ENCODE measurements around the gene TNRC6B. TPM values are rescaled to one million over a fixed set of nuclear protein-coding genes. Genes with fewer than 3 reads are reported as not detected.
A peak's percentile ranks its signal among the peaks of the same experiment; 100 is the strongest.
"Not testable (repeated sequence)": the region's sequence is repeated elsewhere in the genome, so short reads cannot be mapped to it uniquely, and the experiment has no call there.

The TNRC6B gene
- total RNA-seq, 2 experiments from 2014 or later, result 65.1 to 65.2 TPM

- H3K4me3 Mint-ChIP-seq, POLR2A ChIA-PET, H3K27ac Mint-ChIP-seq, DNase-seq, H3K9me3 Mint-ChIP-seq, H3K27me3 Mint-ChIP-seq, CTCF ChIA-PET: not testable (repeated sequence)
- H3K4me1 Mint-ChIP-seq, result peaks cover 68% of the 10 kb centered on the region
- H3K36me3 Mint-ChIP-seq (ENCODE audit: low read depth), result peaks cover 31% of the 10 kb centered on the region
These were observed 45.3 kb downstream of the TNRC6B start for GRCh38 chr22:40222979-40223378.

- POLR2A ChIA-PET, result no interaction called here
- Mint-ChIP-seq H3K36me3 (ENCODE audit: low read depth) (peaks cover 30% of the 10 kb centered on the region), H3K4me3 (no peak overlapping the region), H3K9me3 (no peaks in the 10 kb centered on the region), H3K27ac (no peak overlapping the region), H3K27me3 (no peaks in the 10 kb centered on the region), H3K4me1 (peaks cover 55% of the 10 kb centered on the region)
- CTCF ChIA-PET, result no interaction called here
- DNase-seq, result no peak
These were observed 47.0 kb downstream of the TNRC6B start for GRCh38 chr22:40224702-40225101.

GRCh38 chr22:40226620-40227019, 48.9 kb downstream of the TNRC6B start:
- ChIA-PET CTCF (interaction anchor here (1.2 to 1.5 kb wide), 3 partner anchors 12 to 692 kb away, joined by 3 to 5 read pairs (median 3); no protein-coding TSS in a partner anchor), POLR2A (no interaction called here)
- Mint-ChIP-seq H3K9me3 (no peaks in the 10 kb centered on the region), H3K36me3 (ENCODE audit: low read depth) (peaks cover 26% of the 10 kb centered on the region), H3K4me1 (peaks cover 43% of the 10 kb centered on the region), H3K27ac (no peak overlapping the region), H3K4me3 (no peak overlapping the region), H3K27me3 (no peaks in the 10 kb centered on the region)
- DNase-seq, result no peak

GRCh38 chr22:40231618-40232313, 54.0 kb downstream of the TNRC6B start:
- ChIA-PET POLR2A (no interaction called here), CTCF (interaction anchor here (0.5 to 1.3 kb wide), 2 partner anchors 40 to 1226 kb away, joined by 3 read pairs; no protein-coding TSS in a partner anchor)

GRCh38 chr22:40232624-40233023, 54.9 kb downstream of the TNRC6B start:
- ChIA-PET CTCF (interaction anchor here (0.5 to 1.3 kb wide), 2 partner anchors 39 to 1226 kb away, joined by 3 read pairs; no protein-coding TSS in a partner anchor), POLR2A (no interaction called here)
- no peaks in the 10 kb centered on the region for H3K9me3 Mint-ChIP-seq

More at GRCh38 chr22:40231618-40232313, 54.0 kb downstream of the TNRC6B start:
- no peaks in the 10 kb centered on the region for H3K27me3 Mint-ChIP-seq
- H3K9me3 Mint-ChIP-seq, result no peaks in the 10 kb centered on the region
- H3K27ac Mint-ChIP-seq, result no peak overlapping the region
- H3K4me3 Mint-ChIP-seq, result no peak overlapping the region
- H3K4me1 Mint-ChIP-seq, result peaks cover 19% of the 10 kb centered on the region
- DNase-seq, result no peak
- H3K36me3 Mint-ChIP-seq (ENCODE audit: low read depth), result peaks cover 35% of the 10 kb centered on the region

GRCh38 chr22:40233886-40234285, 56.2 kb downstream of the TNRC6B start:
- ChIA-PET CTCF (interaction anchor here (0.7 kb wide), 1 partner anchor 17 kb away, joined by 3 read pairs; no protein-coding TSS in a partner anchor), POLR2A (no interaction called here)
- no peak for DNase-seq
- H3K27ac Mint-ChIP-seq, result no peak overlapping the region
- H3K36me3 Mint-ChIP-seq (ENCODE audit: low read depth), result peaks cover 40% of the 10 kb centered on the region
- no peak overlapping the region for H3K4me3 Mint-ChIP-seq
- no peaks in the 10 kb centered on the region for H3K27me3 Mint-ChIP-seq
- H3K4me1 Mint-ChIP-seq, result peaks cover 40% of the 10 kb centered on the region
- H3K9me3 Mint-ChIP-seq, result no peaks in the 10 kb centered on the region

More at GRCh38 chr22:40232624-40233023, 54.9 kb downstream of the TNRC6B start:
- Mint-ChIP-seq H3K4me3 (no peak overlapping the region), H3K36me3 (ENCODE audit: low read depth) (peaks cover 40% of the 10 kb centered on the region), H3K27me3 (no peaks in the 10 kb centered on the region), H3K4me1 (peaks cover 27% of the 10 kb centered on the region), H3K27ac (peak overlapping the region; percentile 54)
- DNase-seq, result no peak

- POLR2A ChIA-PET, result no interaction called here
- CTCF ChIA-PET, result no interaction called here
- DNase-seq, result no peak
- Mint-ChIP-seq H3K27ac (no peak overlapping the region), H3K4me1 (peaks cover 44% of the 10 kb centered on the region), H3K27me3 (no peaks in the 10 kb centered on the region), H3K36me3 (ENCODE audit: low read depth) (peaks cover 36% of the 10 kb centered on the region), H3K4me3 (no peak overlapping the region), H3K9me3 (no peaks in the 10 kb centered on the region)
These were observed 56.9 kb downstream of the TNRC6B start for GRCh38 chr22:40234658-40235057.

GRCh38 chr22:40235308-40235707, 57.6 kb downstream of the TNRC6B start:
- Mint-ChIP-seq H3K27ac (no peak overlapping the region), H3K4me3 (no peak overlapping the region), H3K4me1 (peaks cover 45% of the 10 kb centered on the region), H3K9me3 (no peaks in the 10 kb centered on the region), H3K36me3 (ENCODE audit: low read depth) (peaks cover 32% of the 10 kb centered on the region), H3K27me3 (no peaks in the 10 kb centered on the region)
- CTCF ChIA-PET, result no interaction called here
- POLR2A ChIA-PET, result no interaction called here
- no peak for DNase-seq

- CTCF ChIA-PET, result no interaction called here
- Mint-ChIP-seq H3K4me3 (no peak overlapping the region), H3K9me3 (no peaks in the 10 kb centered on the region), H3K27ac (no peak overlapping the region), H3K4me1 (peaks cover 54% of the 10 kb centered on the region), H3K36me3 (ENCODE audit: low read depth) (peaks cover 30% of the 10 kb centered on the region), H3K27me3 (no peaks in the 10 kb centered on the region)
- no peak for DNase-seq
- POLR2A ChIA-PET, result no interaction called here
These were observed 58.5 kb downstream of the TNRC6B start for GRCh38 chr22:40236131-40236665.

- H3K4me3 Mint-ChIP-seq, result no peak overlapping the region
- ChIA-PET POLR2A (no interaction called here), CTCF (no interaction called here)
- no peaks in the 10 kb centered on the region for H3K27me3 Mint-ChIP-seq
- no peak for DNase-seq
- H3K27ac Mint-ChIP-seq, result peak overlapping the region; percentile 58
- H3K36me3 Mint-ChIP-seq (ENCODE audit: low read depth), result peaks cover 29% of the 10 kb centered on the region
- peaks cover 62% of the 10 kb centered on the region for H3K4me1 Mint-ChIP-seq
- H3K9me3 Mint-ChIP-seq, result no peaks in the 10 kb centered on the region
These were observed 59.5 kb downstream of the TNRC6B start for GRCh38 chr22:40237241-40237640.

GRCh38 chr22:40237788-40238424, 60.2 kb downstream of the TNRC6B start:
- peak overlapping the region; percentile 48 for H3K27ac Mint-ChIP-seq
- no peaks in the 10 kb centered on the region for H3K27me3 Mint-ChIP-seq
- no peaks in the 10 kb centered on the region for H3K9me3 Mint-ChIP-seq
- no peak overlapping the region for H3K4me3 Mint-ChIP-seq
- H3K36me3 Mint-ChIP-seq (ENCODE audit: low read depth), result peaks cover 27% of the 10 kb centered on the region
- CTCF ChIA-PET, result no interaction called here
- peaks cover 67% of the 10 kb centered on the region for H3K4me1 Mint-ChIP-seq
- POLR2A ChIA-PET, result no interaction called here
- no peak for DNase-seq

GRCh38 chr22:40238425-40239344, 61.0 kb downstream of the TNRC6B start:
- Mint-ChIP-seq H3K4me1 (peaks cover 71% of the 10 kb centered on the region), H3K27me3 (no peaks in the 10 kb centered on the region), H3K9me3 (no peaks in the 10 kb centered on the region), H3K4me3 (no peak overlapping the region), H3K36me3 (ENCODE audit: low read depth) (peaks cover 27% of the 10 kb centered on the region), H3K27ac (peak overlapping the region; percentile 5)
- no peak for DNase-seq
- ChIA-PET CTCF (no interaction called here), POLR2A (no interaction called here)

GRCh38 chr22:40239345-40239683, 61.6 kb downstream of the TNRC6B start:
- no peaks in the 10 kb centered on the region for H3K9me3 Mint-ChIP-seq
- H3K27me3 Mint-ChIP-seq, result no peaks in the 10 kb centered on the region
- H3K36me3 Mint-ChIP-seq (ENCODE audit: low read depth), result peaks cover 27% of the 10 kb centered on the region
- no peak for DNase-seq
- no peak overlapping the region for H3K4me3 Mint-ChIP-seq
- ChIA-PET POLR2A (no interaction called here), CTCF (no interaction called here)
- no peak overlapping the region for H3K27ac Mint-ChIP-seq
- peaks cover 76% of the 10 kb centered on the region for H3K4me1 Mint-ChIP-seq

Data from activated CD4-positive, alpha-beta T cell treated with anti-CD3 and anti-CD28 coated beads, Interleukin-2, amount 10 ng/mL, durations not matched to agents 7 days and 5 days (primary cell).